Measurements from ENCODE around the gene MAML3. TPM values are rescaled to one million over a fixed set of nuclear protein-coding genes. Genes with fewer than 3 reads are reported as not detected.
A peak's percentile ranks its signal among the peaks of the same experiment; 100 is the strongest.

The MAML3 gene
- total RNA-seq, 1 experiment from 2014 or later, result 20.8 TPM

DNA sequence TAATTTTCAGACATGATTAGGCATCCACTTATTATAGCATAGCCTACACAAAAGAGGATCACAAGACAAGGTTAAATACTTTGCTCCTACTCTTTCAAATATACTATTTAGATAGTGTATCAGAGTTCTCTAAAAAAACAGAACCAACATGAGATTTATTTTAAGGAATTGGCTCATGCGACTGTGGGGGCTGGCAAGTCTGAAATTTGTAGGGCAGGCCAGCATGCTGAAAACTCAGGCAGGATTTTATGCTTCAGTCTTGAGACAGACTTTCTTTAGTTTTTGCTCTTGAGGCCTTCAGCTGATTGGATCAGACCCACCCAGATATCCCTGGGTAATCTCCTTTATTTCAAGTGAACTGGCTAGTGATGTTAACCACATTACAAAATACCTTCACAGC lies 169.5 kb downstream of the MAML3 start:
- peak overlapping the region; percentile 9; the same call in 1 of the 2 replicates for H3K27ac ChIP-seq (ENCODE audit: low read length)
- H3K9me2 ChIP-seq (replicated peaks; ENCODE audit: insufficient read depth, low read length), result no peaks in the 10 kb centered on the region
- no peaks in the 10 kb centered on the region for H3K36me3 ChIP-seq (ENCODE audit: insufficient read depth, low read length)
- no peak overlapping the region for H3K4me2 ChIP-seq (ENCODE audit: low read depth, low read length, poor library complexity, severe bottlenecking)
- H4K20me1 ChIP-seq (ENCODE audit: insufficient read depth, low read depth, low read length), result no peaks in the 10 kb centered on the region
- H2AFZ ChIP-seq (ENCODE audit: low read length), result no peak overlapping the region
- H3K9ac ChIP-seq (ENCODE audit: low read length), result no peak overlapping the region
- H3K4me3 ChIP-seq (ENCODE audit: low read length), result no peak overlapping the region
- H3K79me2 ChIP-seq (ENCODE audit: low read length), result peaks cover 58% of the 10 kb centered on the region
- no peak for DNase-seq
- no peaks in the 10 kb centered on the region for H3K27me3 ChIP-seq (ENCODE audit: low read length)
- no peaks in the 10 kb centered on the region for H3K9me3 ChIP-seq (ENCODE audit: low read length)
- H3K4me1 ChIP-seq (ENCODE audit: low read length), result peaks cover 61% of the 10 kb centered on the region

DNA sequence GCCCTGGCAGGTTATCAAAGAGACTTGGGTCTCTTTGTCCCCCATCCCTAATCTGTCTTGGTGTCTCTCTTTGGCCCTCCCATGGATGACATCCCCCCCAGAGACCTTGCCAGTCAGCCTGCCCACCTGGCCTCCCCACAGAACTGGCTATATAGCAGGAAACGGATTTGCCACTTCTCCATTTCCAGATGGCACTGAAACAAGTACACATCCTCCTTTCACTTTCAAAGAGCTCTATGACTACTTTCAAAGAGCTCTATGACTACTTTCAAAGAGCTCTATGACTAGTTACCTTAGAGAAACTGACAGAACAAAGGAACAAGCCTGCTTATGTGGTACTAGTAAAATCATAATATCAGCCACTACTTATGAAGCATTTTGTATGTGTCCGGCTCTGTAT lies 175.3 kb downstream of the MAML3 start:
- Histone ChIP-seq H3K4me3 (ENCODE audit: low read length) (no peak overlapping the region), H3K79me2 (ENCODE audit: low read length) (peaks cover 16% of the 10 kb centered on the region; the same call in 1 of the 2 replicates), H3K27ac (ENCODE audit: low read length) (peak overlapping the region; percentile 85), H3K36me3 (ENCODE audit: insufficient read depth, low read length) (no peaks in the 10 kb centered on the region), H3K9me2 (replicated peaks; ENCODE audit: insufficient read depth, low read length) (no peaks in the 10 kb centered on the region), H3K27me3 (ENCODE audit: low read length) (no peaks in the 10 kb centered on the region), H3K4me2 (ENCODE audit: low read depth, low read length, poor library complexity, severe bottlenecking) (peak overlapping the region; percentile 21), H2AFZ (ENCODE audit: low read length) (no peak overlapping the region), H3K9ac (ENCODE audit: low read length) (peak overlapping the region; percentile 15; the same call in 1 of the 2 replicates), H4K20me1 (ENCODE audit: insufficient read depth, low read depth, low read length) (no peaks in the 10 kb centered on the region), H3K4me1 (ENCODE audit: low read length) (peaks cover 70% of the 10 kb centered on the region), H3K9me3 (ENCODE audit: low read length) (no peaks in the 10 kb centered on the region)
- peak; percentile 76 for DNase-seq

DNA sequence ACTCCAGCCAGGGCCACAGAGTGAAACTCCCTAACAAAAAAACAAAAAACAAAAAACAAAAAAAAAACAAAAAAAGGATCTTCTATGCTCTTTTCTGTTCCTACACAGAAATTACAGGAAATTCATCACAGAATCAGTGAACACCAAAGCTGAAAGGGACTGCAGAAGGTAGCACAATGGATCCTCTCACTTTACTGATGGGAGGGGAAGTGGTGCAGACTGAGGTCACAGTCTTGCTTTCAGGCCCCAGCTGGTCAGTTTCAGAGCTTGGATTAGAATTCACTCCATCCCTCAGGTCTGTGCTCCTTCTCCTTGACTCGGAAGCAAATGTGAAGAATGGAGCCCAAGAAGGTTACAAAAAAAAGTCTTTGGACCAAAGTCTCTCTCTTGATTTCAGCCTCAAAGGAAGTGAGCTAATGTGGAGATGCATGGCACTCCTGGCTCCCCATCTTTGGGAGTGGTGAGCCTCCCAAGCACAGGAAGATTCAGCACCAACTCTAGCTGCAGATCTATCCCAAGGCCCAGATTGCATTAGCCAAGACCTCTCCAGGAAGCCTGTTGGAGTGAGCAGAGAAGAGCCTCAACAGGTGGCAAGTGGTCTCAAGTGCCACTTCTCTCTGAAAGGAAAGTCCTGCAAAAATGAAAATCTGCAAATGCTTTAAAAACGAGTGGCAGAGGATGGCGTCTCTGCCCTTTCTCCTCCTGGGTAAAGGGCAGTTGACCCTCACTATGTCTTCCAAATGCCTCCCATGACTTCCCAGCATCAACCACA lies 176.0 kb downstream of the MAML3 start:
- Histone ChIP-seq H2AFZ (ENCODE audit: low read length) (no peak overlapping the region), H3K9me2 (replicated peaks; ENCODE audit: insufficient read depth, low read length) (no peaks in the 10 kb centered on the region), H3K27me3 (ENCODE audit: low read length) (no peaks in the 10 kb centered on the region), H3K4me3 (ENCODE audit: low read length) (no peak overlapping the region), H3K36me3 (ENCODE audit: insufficient read depth, low read length) (no peaks in the 10 kb centered on the region), H3K4me2 (ENCODE audit: low read depth, low read length, poor library complexity, severe bottlenecking) (peak overlapping the region; percentile 21), H3K79me2 (ENCODE audit: low read length) (peaks cover 11% of the 10 kb centered on the region; the same call in 1 of the 2 replicates), H4K20me1 (ENCODE audit: insufficient read depth, low read depth, low read length) (no peaks in the 10 kb centered on the region), H3K4me1 (ENCODE audit: low read length) (peaks cover 77% of the 10 kb centered on the region), H3K27ac (ENCODE audit: low read length) (peak overlapping the region; percentile 85), H3K9me3 (ENCODE audit: low read length) (no peaks in the 10 kb centered on the region), H3K9ac (ENCODE audit: low read length) (no peak overlapping the region)
- DNase-seq, result no peak

DNA sequence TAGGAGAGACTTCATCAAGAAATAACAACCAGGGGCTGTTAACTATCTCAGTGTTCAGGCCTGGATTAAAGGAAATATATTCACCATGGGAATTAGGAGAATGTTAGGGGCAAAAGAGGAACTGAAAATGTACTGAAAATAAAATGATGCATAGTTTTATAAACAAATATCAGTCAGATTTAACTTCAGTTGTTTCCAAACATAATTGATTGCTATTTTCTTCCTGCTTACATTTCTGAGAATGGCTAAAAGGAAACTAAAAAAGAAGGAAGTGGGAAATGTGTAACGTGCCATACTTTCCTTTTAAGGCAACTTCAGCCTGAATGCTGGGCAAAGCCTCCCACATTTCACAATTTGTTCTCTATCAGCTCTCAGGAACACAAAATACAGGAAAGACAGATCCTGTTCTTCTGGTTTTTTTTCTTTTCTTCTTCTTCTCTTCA lies 178.1 kb downstream of the MAML3 start:
- peak overlapping the region; percentile 85 for H3K27ac ChIP-seq (ENCODE audit: low read length)

DNA sequence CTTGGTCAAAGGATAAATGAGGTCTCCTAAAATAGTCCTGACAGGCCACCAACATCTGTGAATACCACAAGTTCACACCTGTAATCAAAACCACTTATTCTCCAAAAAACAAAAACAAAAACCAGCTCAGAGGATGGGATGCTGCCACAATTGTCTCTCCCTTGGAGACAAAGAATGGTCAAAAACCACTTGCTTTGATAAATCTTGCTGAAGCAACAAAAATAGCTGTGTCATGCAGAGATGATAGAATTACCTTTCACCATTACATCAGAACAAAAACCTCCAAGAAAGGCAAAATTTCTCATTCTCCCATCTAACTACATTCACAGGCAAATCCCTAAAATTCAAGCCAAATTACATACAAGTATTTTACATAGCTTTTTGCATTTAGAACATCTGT lies 180.4 kb downstream of the MAML3 start:
- Histone ChIP-seq H3K79me2 (ENCODE audit: low read length) (peaks cover 23% of the 10 kb centered on the region; the same call in 1 of the 2 replicates), H3K4me3 (ENCODE audit: low read length) (no peak overlapping the region), H3K9me3 (ENCODE audit: low read length) (no peaks in the 10 kb centered on the region), H2AFZ (ENCODE audit: low read length) (no peak overlapping the region), H3K9me2 (replicated peaks; ENCODE audit: insufficient read depth, low read length) (no peaks in the 10 kb centered on the region), H3K4me2 (ENCODE audit: low read depth, low read length, poor library complexity, severe bottlenecking) (no peak overlapping the region), H3K36me3 (ENCODE audit: insufficient read depth, low read length) (no peaks in the 10 kb centered on the region), H3K27ac (ENCODE audit: low read length) (peak overlapping the region; percentile 41; the same call in 1 of the 2 replicates), H3K9ac (ENCODE audit: low read length) (no peak overlapping the region), H4K20me1 (ENCODE audit: insufficient read depth, low read depth, low read length) (no peaks in the 10 kb centered on the region), H3K4me1 (ENCODE audit: low read length) (peaks cover 94% of the 10 kb centered on the region), H3K27me3 (ENCODE audit: low read length) (no peaks in the 10 kb centered on the region)
- no peak for DNase-seq

More for the DNA sequence above, 178.1 kb downstream of the MAML3 start:
- Histone ChIP-seq H2AFZ (ENCODE audit: low read length) (no peak overlapping the region), H4K20me1 (ENCODE audit: insufficient read depth, low read depth, low read length) (no peaks in the 10 kb centered on the region), H3K9me3 (ENCODE audit: low read length) (no peaks in the 10 kb centered on the region), H3K4me1 (ENCODE audit: low read length) (peaks cover 91% of the 10 kb centered on the region), H3K27me3 (ENCODE audit: low read length) (no peaks in the 10 kb centered on the region), H3K4me2 (ENCODE audit: low read depth, low read length, poor library complexity, severe bottlenecking) (peak overlapping the region; percentile 51), H3K79me2 (ENCODE audit: low read length) (peaks cover 12% of the 10 kb centered on the region; the same call in 1 of the 2 replicates), H3K9ac (ENCODE audit: low read length) (peak overlapping the region; percentile 15), H3K4me3 (ENCODE audit: low read length) (no peak overlapping the region), H3K9me2 (replicated peaks; ENCODE audit: insufficient read depth, low read length) (no peaks in the 10 kb centered on the region), H3K36me3 (ENCODE audit: insufficient read depth, low read length) (no peaks in the 10 kb centered on the region)
- DNase-seq, result no peak

DNA sequence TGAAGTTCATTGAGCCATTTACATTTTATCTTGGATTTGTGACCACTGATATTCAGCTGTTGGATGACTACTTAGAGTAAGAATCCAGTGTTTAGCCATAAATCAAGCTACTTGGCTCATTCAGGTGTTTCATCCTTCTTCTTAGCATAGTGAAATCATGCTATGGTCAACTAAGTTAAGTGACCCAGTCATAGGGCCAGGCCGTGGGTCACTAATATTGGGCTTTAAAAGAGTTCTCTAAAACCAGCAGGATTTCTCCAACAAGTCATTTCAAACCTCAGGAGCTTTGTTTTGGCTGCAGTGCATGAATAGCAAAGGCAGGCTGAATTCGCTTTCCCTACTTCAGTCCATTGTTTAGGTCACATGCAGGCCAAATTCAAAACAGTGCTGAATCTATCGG lies 181.0 kb downstream of the MAML3 start:
- H3K27ac ChIP-seq (ENCODE audit: low read length), result peak overlapping the region; percentile 41; the same call in 1 of the 2 replicates
- H3K4me2 ChIP-seq (ENCODE audit: low read depth, low read length, poor library complexity, severe bottlenecking), result no peak overlapping the region
- no peaks in the 10 kb centered on the region for H4K20me1 ChIP-seq (ENCODE audit: insufficient read depth, low read depth, low read length)

DNA sequence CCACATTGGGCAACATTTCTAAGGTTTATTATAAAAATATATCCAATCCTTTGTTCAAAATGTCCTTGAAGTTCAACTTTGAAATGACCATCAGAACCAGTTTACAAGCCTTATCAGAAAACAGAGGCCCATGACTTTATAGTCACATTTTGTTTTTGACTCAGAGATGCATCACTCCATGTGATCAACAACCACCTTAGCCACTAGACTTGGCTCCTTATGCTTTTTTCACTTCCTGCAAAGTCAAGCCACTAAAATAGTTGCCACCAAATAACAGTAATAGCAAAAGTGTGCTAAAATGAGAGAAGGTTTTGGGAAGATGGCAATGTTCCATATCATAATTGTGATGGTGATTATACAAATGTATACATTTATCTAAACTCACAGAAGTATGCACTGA lies 181.7 kb downstream of the MAML3 start:
- H3K4me1 ChIP-seq (ENCODE audit: low read length), result peaks cover 93% of the 10 kb centered on the region
- H2AFZ ChIP-seq (ENCODE audit: low read length), result no peak overlapping the region
- no peaks in the 10 kb centered on the region for H3K9me2 ChIP-seq (replicated peaks; ENCODE audit: insufficient read depth, low read length)
- H4K20me1 ChIP-seq (ENCODE audit: insufficient read depth, low read depth, low read length), result no peaks in the 10 kb centered on the region
- H3K36me3 ChIP-seq (ENCODE audit: insufficient read depth, low read length), result no peaks in the 10 kb centered on the region
- H3K9ac ChIP-seq (ENCODE audit: low read length), result no peak overlapping the region
- H3K4me3 ChIP-seq (ENCODE audit: low read length), result no peak overlapping the region
- no peak overlapping the region for H3K4me2 ChIP-seq (ENCODE audit: low read depth, low read length, poor library complexity, severe bottlenecking)
- no peaks in the 10 kb centered on the region for H3K9me3 ChIP-seq (ENCODE audit: low read length)
- no peak for DNase-seq
- peak overlapping the region; percentile 41; the same call in 1 of the 2 replicates for H3K27ac ChIP-seq (ENCODE audit: low read length)
- peaks cover 29% of the 10 kb centered on the region; the same call in 1 of the 2 replicates for H3K79me2 ChIP-seq (ENCODE audit: low read length)
- H3K27me3 ChIP-seq (ENCODE audit: low read length), result no peaks in the 10 kb centered on the region

More for the DNA sequence above, 181.0 kb downstream of the MAML3 start:
- Histone ChIP-seq H3K79me2 (ENCODE audit: low read length) (peaks cover 28% of the 10 kb centered on the region; the same call in 1 of the 2 replicates), H2AFZ (ENCODE audit: low read length) (no peak overlapping the region), H3K4me3 (ENCODE audit: low read length) (no peak overlapping the region), H3K4me1 (ENCODE audit: low read length) (peaks cover 93% of the 10 kb centered on the region), H3K9me3 (ENCODE audit: low read length) (no peaks in the 10 kb centered on the region), H3K36me3 (ENCODE audit: insufficient read depth, low read length) (no peaks in the 10 kb centered on the region), H3K9ac (ENCODE audit: low read length) (no peak overlapping the region), H3K27me3 (ENCODE audit: low read length) (no peaks in the 10 kb centered on the region), H3K9me2 (replicated peaks; ENCODE audit: insufficient read depth, low read length) (no peaks in the 10 kb centered on the region)
- no peak for DNase-seq

DNA sequence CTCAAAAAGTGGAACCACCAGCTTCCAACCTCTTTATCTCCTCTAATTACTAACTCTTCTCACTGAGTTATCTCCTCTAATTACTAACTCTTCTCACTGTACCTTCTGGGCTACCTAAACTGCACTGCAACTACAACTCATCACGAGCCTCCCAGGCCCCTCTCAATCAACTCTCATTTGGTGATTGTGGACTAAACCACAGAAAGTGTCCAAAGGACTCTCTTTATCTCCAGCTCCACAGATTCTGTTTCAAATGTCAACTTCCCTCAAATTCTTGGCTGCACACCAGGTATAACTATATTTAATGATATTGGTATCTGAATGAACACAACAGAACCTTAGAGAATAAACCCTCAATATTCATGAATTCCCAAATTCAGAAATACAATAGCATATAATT lies 182.9 kb downstream of the MAML3 start:
- Histone ChIP-seq H3K4me1 (ENCODE audit: low read length) (peaks cover 93% of the 10 kb centered on the region), H4K20me1 (ENCODE audit: insufficient read depth, low read depth, low read length) (no peaks in the 10 kb centered on the region), H3K9me3 (ENCODE audit: low read length) (no peaks in the 10 kb centered on the region), H3K4me2 (ENCODE audit: low read depth, low read length, poor library complexity, severe bottlenecking) (no peak overlapping the region), H3K9ac (ENCODE audit: low read length) (no peak overlapping the region), H3K79me2 (ENCODE audit: low read length) (peaks cover 34% of the 10 kb centered on the region), H2AFZ (ENCODE audit: low read length) (no peak overlapping the region), H3K4me3 (ENCODE audit: low read length) (no peak overlapping the region), H3K27ac (ENCODE audit: low read length) (peak overlapping the region; percentile 12), H3K9me2 (replicated peaks; ENCODE audit: insufficient read depth, low read length) (no peaks in the 10 kb centered on the region), H3K27me3 (ENCODE audit: low read length) (no peaks in the 10 kb centered on the region), H3K36me3 (ENCODE audit: insufficient read depth, low read length) (no peaks in the 10 kb centered on the region)
- DNase-seq, result no peak

All from Karpas-422 (cell line).